Smooth muscle cell (in vitro differentiated cells): ENCODE measurements around the gene RASL10A. TPM values are rescaled to one million over a fixed set of nuclear protein-coding genes. Genes with fewer than 3 reads are reported as not detected.

Source experiments
- DNase-seq: peaks from one replicate; lab custom pipeline; 2025; ENCODE audit not compliant: unreplicated experiment; lab: John Stamatoyannopoulos, UW
- H2AFZ ChIP-seq: fragments of 200-600 bp; sonication (generic); 2 replicates; pipeline ENCODE4 v1.6.0; 2016; ENCODE audit warnings: antibody characterized with exemption, low read depth, mild to moderate bottlenecking
- H3F3A ChIP-seq: fragments of 200-600 bp; sonication (generic); 2 replicates; pipeline ENCODE4 v1.6.0; 2017; ENCODE audit warnings: antibody characterized with exemption, low read depth
- H3K27ac ChIP-seq: fragments of 200-600 bp; sonication (generic); 2 replicates; pipeline ENCODE4 v1.5.1; 2016; ENCODE audit warnings: low read depth, mild to moderate bottlenecking
- H3K27me3 ChIP-seq: fragments of 200-600 bp; sonication (generic); 2 replicates; pipeline ENCODE4 v1.6.1; 2016; ENCODE audit warnings: low read depth, mild to moderate bottlenecking
- H3K36me3 ChIP-seq: fragments of 200-600 bp; sonication (generic); 2 replicates; pipeline ENCODE4 v1.5.1; 2016; ENCODE audit warnings: low read depth
- H3K4me1 ChIP-seq: fragments of 200-600 bp; sonication (generic); 2 replicates; pipeline ENCODE4 v1.5.1; 2016; ENCODE audit warnings: low read depth
- H3K4me2 ChIP-seq: fragments of 200-600 bp; sonication (generic); 2 replicates; pipeline ENCODE4 v1.6.0; 2016; ENCODE audit warnings: mild to moderate bottlenecking
- H3K4me3 ChIP-seq: fragments of 200-600 bp; sonication (generic); 2 replicates; pipeline ENCODE4 v1.5.1; 2016; ENCODE audit warnings: mild to moderate bottlenecking
- H3K79me2 ChIP-seq: fragments of 200-600 bp; sonication (generic); 2 replicates; pipeline ENCODE4 v1.6.0; 2016; ENCODE audit warnings: low read depth, mild to moderate bottlenecking
- H3K9ac ChIP-seq: fragments of 200-600 bp; sonication (generic); 2 replicates; pipeline ENCODE4 v1.6.0; 2016; ENCODE audit warnings: low read depth
- H3K9me3 ChIP-seq: fragments of 200-600 bp; sonication (generic); replicated peaks from 2 replicates; pipeline ENCODE4 v1.5.1; 2016; ENCODE audit warnings: low read depth
- H4K20me1 ChIP-seq: fragments of 200-600 bp; sonication (generic); 2 replicates; pipeline ENCODE4 v1.6.0; 2016; ENCODE audit warnings: low read depth
- CTCF ChIP-seq: fragments of 200-600 bp; sonication (generic); IDR thresholded peaks from 2 replicates; pipeline ENCODE4 v1.5.1; 2017; ENCODE audit warnings: borderline replicate concordance, mild to moderate bottlenecking, antibody characterized with exemption; ENCODE audit not compliant: insufficient read depth, poor library complexity, severe bottlenecking
- WGBS: methylation state at CpG from one replicate; pipeline ENCODE4 v1.1.7; 2016; ENCODE audit warnings: low lambda C conversion rate; 5-methylcytosine and 5-hydroxymethylcytosine counted together
- polyA plus RNA-seq: library from polyadenylated mRNA; unstranded; fragments of >200 nt; fragmentation: Nextera tagmentation; extraction: Ambion mirVana; gene quantifications from 2 replicates; pipeline ENCODE4 v1.2.1, GENCODE V29; 2016
- total RNA-seq: library from RNA; depleted of rRNA; stranded (reverse); fragments of >200 nt; gene quantifications from 2 replicates; pipeline ENCODE4 v1.2.3, GENCODE V29; 2014

RASL10A gene
- total and polyA plus RNA-seq, 2 experiments from 2014 or later = not detected

- TF ChIP-seq CTCF = no peak
- Histone ChIP-seq H3K27ac (no peak overlapping the region), H3K4me3 (no peak overlapping the region), H3K9ac (no peak overlapping the region), H3F3A (no peaks in the 10 kb centered on the region), H3K79me2 (no peaks in the 10 kb centered on the region), H3K27me3 (no peaks in the 10 kb centered on the region), H2AFZ (no peak overlapping the region), H4K20me1 (no peaks in the 10 kb centered on the region), H3K9me3 (no peaks in the 10 kb centered on the region), H3K4me2 (no peak overlapping the region), H3K36me3 (no peaks in the 10 kb centered on the region), H3K4me1 (no peaks in the 10 kb centered on the region)
- no peak for DNase-seq
- WGBS = 92% methylated on average over 10 of the region's 10 CpGs
Observed at GRCh38 chr22:29326481-29326880, 11.0 kb upstream of the RASL10A start.

- Histone ChIP-seq H3K36me3 (no peaks in the 10 kb centered on the region), H2AFZ (no peak overlapping the region), H3K4me1 (no peaks in the 10 kb centered on the region), H3K4me3 (no peak overlapping the region), H3F3A (no peaks in the 10 kb centered on the region), H3K79me2 (no peaks in the 10 kb centered on the region), H4K20me1 (no peaks in the 10 kb centered on the region), H3K27ac (no peak overlapping the region), H3K9ac (no peak overlapping the region), H3K27me3 (no peaks in the 10 kb centered on the region), H3K4me2 (no peak overlapping the region), H3K9me3 (no peaks in the 10 kb centered on the region)
- 94% methylated on average over 9 of the region's 9 CpGs for WGBS
- no peak for TF ChIP-seq CTCF
- no peak for DNase-seq
Observed at GRCh38 chr22:29325785-29326315, 10.4 kb upstream of the RASL10A start.

DNA sequence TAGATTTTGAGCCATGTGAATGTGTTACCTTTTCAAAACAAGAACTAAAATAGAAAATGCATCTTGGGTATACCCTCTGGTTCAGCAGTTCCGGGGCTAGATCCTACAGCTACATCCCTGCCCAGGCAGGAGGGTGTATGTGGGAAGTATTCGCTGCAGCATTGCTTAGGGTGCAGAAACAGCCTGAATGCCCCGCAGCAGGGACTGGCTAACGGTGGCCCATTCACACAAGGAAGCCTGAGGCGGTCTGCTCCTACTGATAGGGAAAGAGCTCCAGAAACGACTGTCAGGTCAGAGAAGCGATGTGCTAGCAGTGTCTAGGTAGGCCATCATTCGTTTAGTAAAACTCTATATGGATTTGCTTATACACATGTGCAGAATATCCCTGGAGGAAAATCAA lies 9.9 kb upstream of the RASL10A start:
- H2AFZ ChIP-seq = no peak overlapping the region
- 82% methylated on average over 8 of the region's 8 CpGs for WGBS
- no peaks in the 10 kb centered on the region for H4K20me1 ChIP-seq
- DNase-seq = no peak
- H3F3A ChIP-seq = no peaks in the 10 kb centered on the region
- no peak for TF ChIP-seq CTCF
- no peak overlapping the region for H3K27ac ChIP-seq
- no peaks in the 10 kb centered on the region for H3K36me3 ChIP-seq
- H3K79me2 ChIP-seq = no peaks in the 10 kb centered on the region
- H3K4me3 ChIP-seq = no peak overlapping the region
- no peaks in the 10 kb centered on the region for H3K4me1 ChIP-seq
- no peaks in the 10 kb centered on the region for H3K27me3 ChIP-seq
- H3K9me3 ChIP-seq = no peaks in the 10 kb centered on the region
- H3K4me2 ChIP-seq = no peak overlapping the region
- H3K9ac ChIP-seq = no peak overlapping the region

DNA sequence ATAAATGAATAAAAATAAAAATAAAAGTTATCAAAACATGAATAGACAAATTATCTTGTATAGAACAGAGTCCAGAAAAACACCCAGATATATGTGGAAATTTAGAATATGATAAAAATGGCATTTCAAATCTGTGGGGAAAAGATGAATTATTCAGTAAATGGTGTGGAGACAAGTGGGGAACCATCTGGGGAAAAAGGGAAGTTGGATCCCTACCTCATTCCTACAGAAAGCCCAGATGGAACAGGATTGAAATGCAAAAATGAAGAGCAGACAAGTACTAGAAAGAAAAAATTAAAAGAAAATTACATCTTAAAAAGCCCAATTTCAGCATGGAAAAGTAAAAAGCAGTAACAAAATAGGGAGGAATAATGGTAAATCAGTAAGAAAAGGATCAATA lies 8.1 kb upstream of the RASL10A start:
- Histone ChIP-seq H3K9ac (no peak overlapping the region), H3K36me3 (no peaks in the 10 kb centered on the region), H3K4me3 (no peak overlapping the region), H3K79me2 (no peaks in the 10 kb centered on the region), H3F3A (no peaks in the 10 kb centered on the region), H3K4me1 (no peaks in the 10 kb centered on the region), H4K20me1 (no peaks in the 10 kb centered on the region), H3K4me2 (no peak overlapping the region), H2AFZ (no peak overlapping the region), H3K27me3 (no peaks in the 10 kb centered on the region), H3K9me3 (no peaks in the 10 kb centered on the region), H3K27ac (no peak overlapping the region)
- no peak for DNase-seq
- no peak for TF ChIP-seq CTCF
